ENCODE measurements around the gene ALDH5A1. TPM values are rescaled to one million over a fixed set of nuclear protein-coding genes. Genes with fewer than 3 reads are reported as not detected.

The ALDH5A1 gene
- total RNA-seq, 1 donor from 2014 or later, result 3.7 TPM

DNA sequence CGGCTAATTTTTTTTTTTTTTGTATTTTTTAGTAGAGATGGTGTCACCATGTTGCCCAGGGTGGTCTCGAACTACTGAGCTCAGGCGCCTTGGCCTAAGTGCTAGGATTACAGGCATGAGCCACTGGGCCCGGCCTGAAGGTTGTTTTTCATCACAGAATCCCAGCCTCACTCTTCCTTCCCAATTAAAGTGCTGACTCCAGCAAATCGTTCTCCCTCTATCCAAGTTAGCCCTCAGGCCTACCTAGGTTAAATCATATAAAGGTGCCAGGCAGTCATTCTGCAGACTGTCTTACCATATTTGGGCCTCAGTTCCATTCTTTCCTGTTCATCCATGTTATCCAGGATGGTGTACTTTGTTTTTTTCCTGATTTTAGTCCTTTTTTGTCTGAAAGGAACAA is 56.4 kb downstream of the ALDH5A1 start:
- no peaks in the 10 kb centered on the region for H3K4me1 Mint-ChIP-seq (ENCODE audit: low read depth, unreplicated experiment)
- TF ChIP-seq CTCF (IDR thresholded peaks at IDR 0.05; ENCODE audit: insufficient read depth, low read depth, low read length) (no peak), EZH2 (IDR thresholded peaks at IDR 0.05; ENCODE audit: insufficient read depth, low read length) (no peak)
- no peaks in the 10 kb centered on the region for H4K20me1 ChIP-seq (ENCODE audit: insufficient read depth, low read length)
- no peak overlapping the region for H2AFZ ChIP-seq (ENCODE audit: low read depth, low read length)
- H3K79me2 ChIP-seq (ENCODE audit: insufficient read depth, low read length), result no peaks in the 10 kb centered on the region
- H3K9ac ChIP-seq (ENCODE audit: low read length), result no peak overlapping the region
- no peak overlapping the region for H3K4me3 Mint-ChIP-seq (ENCODE audit: unreplicated experiment)
- peaks cover 8% of the 10 kb centered on the region for H3K27me3 Mint-ChIP-seq (ENCODE audit: low read depth, unreplicated experiment)
- H3K36me3 Mint-ChIP-seq (ENCODE audit: low read depth, unreplicated experiment), result no peaks in the 10 kb centered on the region
- H3K36me3 ChIP-seq (ENCODE audit: insufficient read depth, low read length), result no peaks in the 10 kb centered on the region
- DNase-seq (ENCODE audit: low read depth) (no peak), FAIRE-seq (no peak)
- no peak overlapping the region for H3K27ac Mint-ChIP-seq (ENCODE audit: unreplicated experiment)
- H3K4me2 ChIP-seq (ENCODE audit: low read length), result no peak overlapping the region
- peaks cover 7% of the 10 kb centered on the region for H3K27me3 ChIP-seq (ENCODE audit: insufficient read depth, low read length)
- no peaks in the 10 kb centered on the region for H3K4me1 ChIP-seq (ENCODE audit: insufficient read depth, low read length)
- H3K9me3 Mint-ChIP-seq (ENCODE audit: unreplicated experiment), result no peaks in the 10 kb centered on the region
- H3K9me3 ChIP-seq (ENCODE audit: insufficient read depth, low read depth, low read length), result no peaks in the 10 kb centered on the region
- no peak overlapping the region for H3K27ac ChIP-seq (ENCODE audit: low read depth, low read length)
- H3K4me3 ChIP-seq (ENCODE audit: insufficient read depth, low read depth, low read length), result no peak overlapping the region

DNA sequence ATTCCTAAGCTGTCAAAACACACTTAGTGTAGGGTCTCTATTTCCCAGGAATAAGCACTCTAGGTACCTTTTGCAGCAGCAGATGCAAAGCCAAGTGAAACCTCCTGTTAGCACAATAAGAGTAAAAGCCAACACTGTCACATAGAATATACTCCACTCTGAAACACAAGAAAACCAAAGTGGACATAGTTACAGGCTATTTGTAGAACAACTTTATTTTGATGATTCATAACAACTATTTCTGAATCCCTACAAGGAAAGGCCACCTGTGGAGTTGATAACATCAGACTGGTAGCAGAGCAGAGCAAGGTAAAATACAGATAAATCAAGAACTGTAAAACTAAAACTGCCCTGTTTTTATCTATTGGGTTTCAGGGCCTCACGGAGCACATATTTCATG is 59.7 kb downstream of the ALDH5A1 start:
- no peaks in the 10 kb centered on the region for H3K4me1 ChIP-seq (ENCODE audit: insufficient read depth, low read length)
- no peaks in the 10 kb centered on the region for H3K9me3 ChIP-seq (ENCODE audit: insufficient read depth, low read depth, low read length)
- Mint-ChIP-seq H3K4me3 (ENCODE audit: unreplicated experiment) (no peak overlapping the region), H3K36me3 (ENCODE audit: low read depth, unreplicated experiment) (no peaks in the 10 kb centered on the region), H3K27me3 (ENCODE audit: low read depth, unreplicated experiment) (no peaks in the 10 kb centered on the region), H3K9me3 (ENCODE audit: unreplicated experiment) (no peaks in the 10 kb centered on the region), H3K27ac (ENCODE audit: unreplicated experiment) (no peak overlapping the region), H3K4me1 (ENCODE audit: low read depth, unreplicated experiment) (no peaks in the 10 kb centered on the region)
- no peak overlapping the region for H3K9ac ChIP-seq (ENCODE audit: low read length)
- H3K4me3 ChIP-seq (ENCODE audit: insufficient read depth, low read depth, low read length), result no peak overlapping the region
- no peak for TF ChIP-seq CTCF (IDR thresholded peaks at IDR 0.05; ENCODE audit: insufficient read depth, low read depth, low read length)
- H3K79me2 ChIP-seq (ENCODE audit: insufficient read depth, low read length), result no peaks in the 10 kb centered on the region
- no peak overlapping the region for H3K4me2 ChIP-seq (ENCODE audit: low read length)
- no peaks in the 10 kb centered on the region for H4K20me1 ChIP-seq (ENCODE audit: insufficient read depth, low read length)
- DNase-seq (ENCODE audit: low read depth) (no peak), FAIRE-seq (no peak)
- no peak overlapping the region for H3K27ac ChIP-seq (ENCODE audit: low read depth, low read length)
- H3K36me3 ChIP-seq (ENCODE audit: insufficient read depth, low read length), result no peaks in the 10 kb centered on the region
- H3K27me3 ChIP-seq (ENCODE audit: insufficient read depth, low read length), result peaks cover 3% of the 10 kb centered on the region
- no peak overlapping the region for H2AFZ ChIP-seq (ENCODE audit: low read depth, low read length)

- H3K79me2 ChIP-seq (ENCODE audit: insufficient read depth, low read length), result no peaks in the 10 kb centered on the region
- H3K4me3 Mint-ChIP-seq (ENCODE audit: unreplicated experiment), result no peak overlapping the region
- no peaks in the 10 kb centered on the region for H3K9me3 Mint-ChIP-seq (ENCODE audit: unreplicated experiment)
- FAIRE-seq (no peak), DNase-seq (ENCODE audit: low read depth) (no peak)
- H3K27me3 Mint-ChIP-seq (ENCODE audit: low read depth, unreplicated experiment), result no peaks in the 10 kb centered on the region
- no peak overlapping the region for H3K27ac ChIP-seq (ENCODE audit: low read depth, low read length)
- no peak overlapping the region for H3K4me2 ChIP-seq (ENCODE audit: low read length)
- H3K4me1 ChIP-seq (ENCODE audit: insufficient read depth, low read length), result no peaks in the 10 kb centered on the region
- no peaks in the 10 kb centered on the region for H4K20me1 ChIP-seq (ENCODE audit: insufficient read depth, low read length)
- H3K9me3 ChIP-seq (ENCODE audit: insufficient read depth, low read depth, low read length), result no peaks in the 10 kb centered on the region
- H3K27me3 ChIP-seq (ENCODE audit: insufficient read depth, low read length), result no peaks in the 10 kb centered on the region
- no peak overlapping the region for H3K27ac Mint-ChIP-seq (ENCODE audit: unreplicated experiment)
- H3K9ac ChIP-seq (ENCODE audit: low read length), result no peak overlapping the region
- H2AFZ ChIP-seq (ENCODE audit: low read depth, low read length), result no peak overlapping the region
- H3K4me3 ChIP-seq (ENCODE audit: insufficient read depth, low read depth, low read length), result no peak overlapping the region
- no peak for TF ChIP-seq CTCF (IDR thresholded peaks at IDR 0.05; ENCODE audit: insufficient read depth, low read depth, low read length)
- TF ChIP-seq EZH2 (IDR thresholded peaks at IDR 0.05; ENCODE audit: insufficient read depth, low read length), result no peak
- H3K36me3 Mint-ChIP-seq (ENCODE audit: low read depth, unreplicated experiment), result no peaks in the 10 kb centered on the region
- H3K4me1 Mint-ChIP-seq (ENCODE audit: low read depth, unreplicated experiment), result no peaks in the 10 kb centered on the region
- H3K36me3 ChIP-seq (ENCODE audit: insufficient read depth, low read length), result no peaks in the 10 kb centered on the region
Measured at GRCh38 chr6:24558516-24558915, 63.7 kb downstream of the ALDH5A1 start.

Data from astrocyte (in vitro differentiated cells and primary cell).